Thoracic aorta (tissue), 2 donors: ENCODE results near the gene HINT3. TPM values are rescaled to one million over a fixed set of nuclear protein-coding genes. Genes with fewer than 3 reads are reported as not detected.
A peak's percentile ranks its signal among the peaks of the same experiment; 100 is the strongest.

ENCODE experiments used
- ATAC-seq: fragments of 150-250 bp; one replicate; pipeline ENCODE4 v1.8.0; 2017; ENCODE audit warnings: low read depth; ENCODE audit not compliant: insufficient number of reproducible peaks, low FRiP score
- DNase-seq: peaks from one replicate; pipeline ENCODE4 v3.0.0-alpha.2; 2020; ENCODE audit warnings: low spot score
- H3K27ac ChIP-seq, 2 donors: fragments of 200-600 bp; sonication (generic); 1 replicate in 1 of 2; 2 replicates in 1 of 2; pipeline ENCODE4 v1.5.1; 2016; ENCODE audit warnings: mild to moderate bottlenecking in 2 of 2, moderate library complexity in 2 of 2
- H3K27me3 ChIP-seq: fragments of 200-600 bp; sonication (generic); replicated peaks from 2 replicates; pipeline ENCODE4 v1.6.0; 2016; ENCODE audit warnings: mild to moderate bottlenecking; ENCODE audit not compliant: insufficient read depth
- H3K36me3 ChIP-seq: fragments of 200-600 bp; sonication (generic); one replicate; pipeline ENCODE4 v1.5.1; 2016
- H3K4me1 ChIP-seq, 2 donors: fragments of 200-600 bp; sonication (generic); 1 replicate in 1 of 2; 2 replicates in 1 of 2; pipeline versions ENCODE4 v1.5.1 to v1.6.0; 2016; ENCODE audit warnings: low read depth in 2 of 2, mild to moderate bottlenecking in 1 of 2; ENCODE audit not compliant: control insufficient read depth in 1 of 2
- H3K4me3 ChIP-seq: fragments of 200-600 bp; sonication (generic); 2 replicates; pipeline ENCODE4 v1.5.1; 2016; ENCODE audit warnings: mild to moderate bottlenecking
- H3K9me3 ChIP-seq: fragments of 200-600 bp; sonication (generic); 2 replicates; pipeline ENCODE4 v1.5.1; 2016
- CTCF ChIP-seq: fragments of 200-600 bp; sonication (generic); IDR thresholded peaks from one replicate; pipeline ENCODE4 v1.5.1; 2019; ENCODE audit warnings: antibody characterized with exemption
- total RNA-seq, 2 donors: library from RNA; depleted of rRNA; stranded (reverse); fragments of >200 nt; gene quantifications; one replicate each; pipeline versions ENCODE4 v1.1.0 to v1.2.3, GENCODE V29; 2016

HINT3 gene
- total RNA-seq, 2 donors from 2014 or later = 18.4 to 23.1 TPM

GRCh38 chr6:125987026-125987617 is 30.6 kb downstream of the HINT3 start:
- no peak for TF ChIP-seq CTCF
- peak overlapping the region; percentile 70 to 73 for H3K27ac ChIP-seq
- no peak for ATAC-seq
- peaks cover 12 to 34% of the 10 kb centered on the region in 2 donors for H3K4me1 ChIP-seq
- H3K27me3 ChIP-seq = no peaks in the 10 kb centered on the region
- DNase-seq = no peak
- no peaks in the 10 kb centered on the region for H3K36me3 ChIP-seq
- H3K9me3 ChIP-seq = no peaks in the 10 kb centered on the region
- peak overlapping the region; percentile 81 for H3K4me3 ChIP-seq

GRCh38 chr6:125988280-125988679 is 31.7 kb downstream of the HINT3 start:
- Histone ChIP-seq H3K4me1 (peaks cover 12 to 34% of the 10 kb centered on the region in 2 donors), H3K4me3 (no peak overlapping the region), H3K27ac (no peak overlapping the region), H3K9me3 (no peaks in the 10 kb centered on the region), H3K36me3 (no peaks in the 10 kb centered on the region), H3K27me3 (no peaks in the 10 kb centered on the region)
- TF ChIP-seq CTCF = no peak
- no peak for ATAC-seq
- no peak for DNase-seq

GRCh38 chr6:125989631-125990030 is 33.1 kb downstream of the HINT3 start:
- no peaks in the 10 kb centered on the region for H3K27me3 ChIP-seq
- H3K4me1 ChIP-seq = peaks cover 12 to 34% of the 10 kb centered on the region in 2 donors
- DNase-seq (no peak), ATAC-seq (no peak)
- H3K4me3 ChIP-seq = no peak overlapping the region
- no peaks in the 10 kb centered on the region for H3K36me3 ChIP-seq
- no peak overlapping the region for H3K27ac ChIP-seq
- no peaks in the 10 kb centered on the region for H3K9me3 ChIP-seq
- no peak for TF ChIP-seq CTCF

- H3K27me3 ChIP-seq = no peaks in the 10 kb centered on the region
- no peak overlapping the region for H3K27ac ChIP-seq
- DNase-seq (no peak), ATAC-seq (no peak)
- TF ChIP-seq CTCF = no peak
- H3K9me3 ChIP-seq = no peaks in the 10 kb centered on the region
- no peak overlapping the region for H3K4me3 ChIP-seq
- peaks cover 6 to 26% of the 10 kb centered on the region in 2 donors for H3K4me1 ChIP-seq
- no peaks in the 10 kb centered on the region for H3K36me3 ChIP-seq
Observed at GRCh38 chr6:125991653-125992052, 35.1 kb downstream of the HINT3 start.

GRCh38 chr6:125994670-125995488 is 38.3 kb downstream of the HINT3 start:
- DNase-seq = no peak
- ATAC-seq = no peak
- TF ChIP-seq CTCF = no peak
- Histone ChIP-seq H3K9me3 (no peaks in the 10 kb centered on the region), H3K4me3 (no peak overlapping the region), H3K36me3 (peaks cover 11% of the 10 kb centered on the region), H3K4me1 (peaks cover 0 to 4% of the 10 kb centered on the region in 2 donors), H3K27ac (no peak overlapping the region), H3K27me3 (no peaks in the 10 kb centered on the region)
